GM20000 (cell line): ENCODE measurements around the gene BOLA3.
A peak's percentile ranks its signal among the peaks of the same experiment; 100 is the strongest.

Experiments
- DNase-seq: peaks from one replicate; pipeline ENCODE4 v3.0.0; 2012; ENCODE audit warnings: low spot score
- CTCF ChIP-seq: IDR thresholded peaks from 2 replicates; pipeline ENCODE4 v1.5.1; 2012; ENCODE audit warnings: mild to moderate bottlenecking, control low read depth; ENCODE audit errors: extremely low read depth, missing control alignments

BOLA3 gene

GRCh38 chr2:74186038-74186437, 38.3 kb upstream of the BOLA3 start:
- no peak for TF ChIP-seq CTCF
- DNase-seq: peak; percentile 61

GRCh38 chr2:74183878-74184277, 36.2 kb upstream of the BOLA3 start:
- DNase-seq: no peak
- no peak for TF ChIP-seq CTCF

GRCh38 chr2:74181739-74182138, 34.0 kb upstream of the BOLA3 start:
- DNase-seq: peak; percentile 63
- no peak for TF ChIP-seq CTCF

GRCh38 chr2:74179063-74179865, 31.6 kb upstream of the BOLA3 start:
- DNase-seq: no peak
- no peak for TF ChIP-seq CTCF

GRCh38 chr2:74178211-74179062, 30.7 kb upstream of the BOLA3 start, which contains the start of gene MOB1A:
MOB1A (minus strand) TSS chr2:74178879; CDS start chr2:74178674, 205 bp downstream.
- DNase-seq: peak; percentile 94
- no peak for TF ChIP-seq CTCF

DNA sequence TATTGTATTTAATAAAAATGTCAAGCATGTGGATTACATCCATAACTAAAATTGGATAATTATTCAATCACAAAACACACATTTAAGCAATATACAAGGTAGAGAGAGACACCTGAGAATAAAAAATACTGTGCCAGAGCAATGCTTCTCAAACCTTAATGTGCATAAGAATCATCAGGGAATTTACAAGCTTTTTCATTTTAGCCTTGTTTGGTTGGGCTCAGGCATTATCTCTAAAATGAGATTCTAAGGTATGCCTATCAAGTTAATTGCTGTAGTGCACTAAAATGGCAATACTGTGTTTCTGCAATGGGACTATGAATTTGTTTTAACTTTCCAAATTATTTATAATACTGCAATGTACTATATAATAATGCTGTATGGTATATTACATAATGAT, 30.0 kb upstream of the BOLA3 start:
- no peak for DNase-seq
- TF ChIP-seq CTCF: no peak

DNA sequence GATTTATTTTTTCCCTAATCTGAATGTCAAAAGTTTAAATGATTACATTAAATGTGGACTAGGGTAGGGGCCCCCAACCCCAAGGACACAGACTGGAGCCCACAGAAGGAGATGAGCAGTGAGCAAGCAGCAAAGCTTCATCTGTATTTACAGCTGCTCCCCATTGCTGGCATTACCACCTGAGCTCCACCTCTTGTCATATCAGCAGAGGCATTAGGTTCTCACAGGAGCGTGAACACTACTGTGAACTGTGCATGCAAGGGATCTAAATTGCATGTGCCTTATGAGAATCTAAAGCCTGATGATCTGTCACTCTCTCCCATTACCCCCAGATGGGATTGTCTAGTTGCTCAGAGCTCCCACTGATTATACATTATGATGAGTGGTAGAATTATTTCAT, 27.2 kb upstream of the BOLA3 start:
- TF ChIP-seq CTCF: no peak
- no peak for DNase-seq
